Measurements from ENCODE around the gene PPM1J.

DNA sequence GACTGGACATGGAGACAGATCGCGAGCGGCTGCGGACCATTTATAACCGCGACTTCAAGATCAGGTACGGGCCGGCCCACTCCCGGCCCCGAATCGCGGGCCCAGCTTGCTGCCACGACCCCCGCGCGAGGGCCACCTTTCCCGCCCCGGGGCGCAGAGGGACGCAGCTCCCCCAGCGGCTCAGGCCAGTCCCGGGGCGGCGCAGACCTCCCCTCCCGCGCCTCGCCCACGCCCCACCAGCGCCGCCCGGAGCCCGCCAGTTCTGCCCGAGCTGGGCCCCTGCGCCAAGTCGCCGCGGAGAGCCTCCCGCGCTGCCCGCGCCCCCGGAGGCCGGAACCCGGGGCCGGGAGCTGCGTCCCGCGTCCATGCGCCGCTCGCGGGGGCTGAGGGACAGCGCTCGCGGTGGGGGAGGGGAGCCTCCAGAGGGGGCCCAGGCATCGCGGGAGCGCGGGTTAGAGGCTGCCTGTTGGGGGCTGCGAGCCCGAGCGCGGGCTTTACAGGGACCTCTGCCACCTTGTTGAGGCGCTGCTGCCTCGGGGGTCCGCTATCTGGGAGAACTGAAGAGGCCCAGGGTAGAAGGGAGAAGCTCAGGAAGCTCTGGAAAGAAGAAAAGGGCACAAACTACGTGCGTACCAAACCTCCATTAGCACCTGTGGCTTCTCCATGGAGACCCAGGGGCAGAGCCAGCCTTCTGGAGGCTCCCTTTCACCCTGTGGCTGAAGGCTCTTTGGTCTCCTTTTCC is 40.0 kb downstream of the PPM1J start:
- TF ChIP-seq TEAD4 (IDR thresholded peaks at IDR 0.05; ENCODE audit: borderline replicate concordance, insufficient read depth) (no peak), CHD2 (IDR thresholded peaks at IDR 0.05; ENCODE audit: low read length, partially characterized antibody) (peak; percentile 82), EP300 (IDR thresholded peaks at IDR 0.05; ENCODE audit: borderline replicate concordance in 1 of 2, low read depth in 1 of 2, low read length in 1 of 2) (peak in 1 of 2 experiments; percentile 20; a peak in 1 of 4 replicates), RCOR1 (IDR thresholded peaks at IDR 0.05; ENCODE audit: low read length) (no peak), POLR2AphosphoS5 (IDR thresholded peaks at IDR 0.05; ENCODE audit: low read depth, low read length) (no peak), EZH2phosphoT487 (IDR thresholded peaks at IDR 0.05; ENCODE audit: borderline replicate concordance, low read depth) (no peak)
- TF ChIP-seq, protein P1, sequence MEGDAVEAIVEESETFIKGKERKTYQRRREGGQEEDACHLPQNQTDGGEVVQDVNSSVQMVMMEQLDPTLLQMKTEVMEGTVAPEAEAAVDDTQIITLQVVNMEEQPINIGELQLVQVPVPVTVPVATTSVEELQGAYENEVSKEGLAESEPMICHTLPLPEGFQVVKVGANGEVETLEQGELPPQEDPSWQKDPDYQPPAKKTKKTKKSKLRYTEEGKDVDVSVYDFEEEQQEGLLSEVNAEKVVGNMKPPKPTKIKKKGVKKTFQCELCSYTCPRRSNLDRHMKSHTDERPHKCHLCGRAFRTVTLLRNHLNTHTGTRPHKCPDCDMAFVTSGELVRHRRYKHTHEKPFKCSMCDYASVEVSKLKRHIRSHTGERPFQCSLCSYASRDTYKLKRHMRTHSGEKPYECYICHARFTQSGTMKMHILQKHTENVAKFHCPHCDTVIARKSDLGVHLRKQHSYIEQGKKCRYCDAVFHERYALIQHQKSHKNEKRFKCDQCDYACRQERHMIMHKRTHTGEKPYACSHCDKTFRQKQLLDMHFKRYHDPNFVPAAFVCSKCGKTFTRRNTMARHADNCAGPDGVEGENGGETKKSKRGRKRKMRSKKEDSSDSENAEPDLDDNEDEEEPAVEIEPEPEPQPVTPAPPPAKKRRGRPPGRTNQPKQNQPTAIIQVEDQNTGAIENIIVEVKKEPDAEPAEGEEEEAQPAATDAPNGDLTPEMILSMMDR (IDR thresholded peaks at IDR 0.05): 0 out of 2 replicates have a peak, but pooled peaks have one; percentile 16
- TF ChIP-seq, protein P2, sequence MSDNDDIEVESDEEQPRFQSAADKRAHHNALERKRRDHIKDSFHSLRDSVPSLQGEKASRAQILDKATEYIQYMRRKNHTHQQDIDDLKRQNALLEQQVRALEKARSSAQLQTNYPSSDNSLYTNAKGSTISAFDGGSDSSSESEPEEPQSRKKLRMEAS (IDR thresholded peaks at IDR 0.05; ENCODE audit: low read depth): no peak

Measured in SK-N-SH (cell line).